HG03066 (cell line): Measurements from ENCODE around the gene CEMIP2.
"Not testable (repeated sequence)": the region's sequence is repeated elsewhere in the genome, so short reads cannot be mapped to it uniquely, and the experiment has no call there.

Source experiments
- ATAC-seq: cut with Tn5 transposase; IDR thresholded peaks from one replicate; pipeline ENCODE4 v1.9.1; 2021; ENCODE audit warnings: low read depth; ENCODE audit not compliant: unreplicated experiment

The CEMIP2 gene

GRCh38 chr9:71768388-71769174 lies at the start of gene CEMIP2:
CEMIP2 (minus strand) TSS chr9:71768513; CDS start chr9:71750373, 18,140 bp downstream.
- ATAC-seq: peak; percentile 67

- ATAC-seq: no peak
These were observed 48.7 kb upstream of the CEMIP2 start for GRCh38 chr9:71816916-71817451.

GRCh38 chr9:71814815-71815214 lies 46.5 kb upstream of the CEMIP2 start:
- ATAC-seq: no peak

- no peak for ATAC-seq
These were observed 45.9 kb upstream of the CEMIP2 start for GRCh38 chr9:71814226-71814625.

GRCh38 chr9:71812385-71812784 lies 44.1 kb upstream of the CEMIP2 start:
- no peak for ATAC-seq

GRCh38 chr9:71808068-71808467 lies 39.8 kb upstream of the CEMIP2 start:
- no peak for ATAC-seq

GRCh38 chr9:71806901-71807307 lies 38.6 kb upstream of the CEMIP2 start:
- ATAC-seq: peak; percentile 95

GRCh38 chr9:71805096-71805495 lies 36.8 kb upstream of the CEMIP2 start:
- ATAC-seq: not testable (repeated sequence)

- no peak for ATAC-seq
These were observed 33.5 kb upstream of the CEMIP2 start for GRCh38 chr9:71801826-71802225.

GRCh38 chr9:71797266-71797665 lies 29.0 kb upstream of the CEMIP2 start:
- ATAC-seq: no peak

GRCh38 chr9:71796100-71796767 lies 27.9 kb upstream of the CEMIP2 start:
- ATAC-seq: no peak

GRCh38 chr9:71795097-71795813 lies 26.9 kb upstream of the CEMIP2 start:
- peak; percentile 89 for ATAC-seq

- no peak for ATAC-seq
These were observed 25.2 kb upstream of the CEMIP2 start for GRCh38 chr9:71793386-71794105.

- no peak for ATAC-seq
These were observed 23.6 kb upstream of the CEMIP2 start for GRCh38 chr9:71791875-71792274.

- no peak for ATAC-seq
These were observed 22.0 kb upstream of the CEMIP2 start for GRCh38 chr9:71790296-71790695.

- peak; percentile 80 for ATAC-seq
These were observed 14.8 kb upstream of the CEMIP2 start for GRCh38 chr9:71783120-71783523.

GRCh38 chr9:71781391-71781790 lies 13.1 kb upstream of the CEMIP2 start:
- ATAC-seq: peak; percentile 67

- no peak for ATAC-seq
These were observed 12.6 kb upstream of the CEMIP2 start for GRCh38 chr9:71780953-71781352.

GRCh38 chr9:71778085-71778484 lies 9.8 kb upstream of the CEMIP2 start:
- ATAC-seq: no peak

- ATAC-seq: peak; percentile 71
These were observed 6.6 kb upstream of the CEMIP2 start for GRCh38 chr9:71774920-71775319.
